Caco-2 (cell line): ENCODE results near the gene RAD51B. TPM values are rescaled to one million over a fixed set of nuclear protein-coding genes. Genes with fewer than 3 reads are reported as not detected.

Experiments used
- BruUV-seq: library from RNA; stranded (reverse); fragments of 400-500 nt; replicated peaks from 2 replicates; lab custom pipeline; 2021; lab: Mats Ljungman, UMichigan
- CTCF ChIA-PET: fragments of 300-600 bp; sonication (Branson Sonifier 250); formaldehyde crosslinking; loops from one replicate; lab custom pipeline; 2022; ENCODE audit warnings: antibody characterized with exemption; lab: Charles Lee
- POLR2A ChIA-PET: fragments of 300-600 bp; sonication (Branson Sonifier 250); formaldehyde crosslinking; loops from one replicate; lab custom pipeline; 2022; ENCODE audit warnings: antibody characterized with exemption; lab: Charles Lee
- DNase-seq, 2 experiments: peaks; one replicate each; pipeline versions ENCODE4 v3.0.0 to v3.0.0-alpha.2; 2020 to 2022
- H3K27me3 ChIP-seq: replicated peaks from 2 replicates; pipeline ENCODE4 v1.6.0; 2011; ENCODE audit warnings: low read length; ENCODE audit not compliant: control insufficient read depth, insufficient read depth
- H3K36me3 ChIP-seq: 2 replicates; pipeline ENCODE4 v1.5.1; 2011; ENCODE audit warnings: low read length; ENCODE audit not compliant: control insufficient read depth, insufficient read depth
- H3K4me1 ChIP-seq: fragments of 250-450 bp; sonication (Bioruptor Pico); 2 replicates; pipeline ENCODE4 v1.5.1; 2020; ENCODE audit warnings: mild to moderate bottlenecking
- H3K4me3 ChIP-seq: 2 replicates; pipeline ENCODE4 v1.5.1; 2011; ENCODE audit warnings: low read depth, mild to moderate bottlenecking, control low read depth, low read length
- H3K9me3 ChIP-seq: fragments of 250-450 bp; sonication (Bioruptor Pico); 2 replicates; pipeline ENCODE4 v1.5.1; 2020; ENCODE audit warnings: mild to moderate bottlenecking, moderate library complexity
- H3K27ac Mint-ChIP-seq: one replicate; pipeline ENCODE4 v1.8.0; 2022; ENCODE audit warnings: mixed read lengths; ENCODE audit not compliant: unreplicated experiment
- H3K27me3 Mint-ChIP-seq: one replicate; pipeline ENCODE4 v1.8.0; 2022; ENCODE audit warnings: mixed read lengths; ENCODE audit not compliant: insufficient read depth, unreplicated experiment
- H3K36me3 Mint-ChIP-seq: one replicate; pipeline ENCODE4 v1.8.0; 2022; ENCODE audit warnings: mild to moderate bottlenecking, mixed read lengths; ENCODE audit not compliant: insufficient read depth, unreplicated experiment
- H3K4me1 Mint-ChIP-seq: one replicate; pipeline ENCODE4 v1.8.0; 2022; ENCODE audit warnings: low read depth, mixed read lengths; ENCODE audit not compliant: unreplicated experiment
- H3K4me3 Mint-ChIP-seq: one replicate; pipeline ENCODE4 v1.8.0; 2022; ENCODE audit warnings: mild to moderate bottlenecking, moderate library complexity, mixed read lengths; ENCODE audit not compliant: unreplicated experiment
- H3K9me3 Mint-ChIP-seq: one replicate; pipeline ENCODE4 v1.8.0; 2022; ENCODE audit warnings: mixed read lengths; ENCODE audit not compliant: unreplicated experiment
- CTCF ChIP-seq, 2 experiments: fragments of 200-600 bp in 1 of 2; IDR thresholded peaks; 1 replicate in 1 of 2; 2 replicates in 1 of 2; pipeline versions ENCODE4 v1.5.1 to v1.8.0; 2011 to 2022; ENCODE audit warnings: antibody characterized with exemption in 1 of 2, control low read depth in 1 of 2, inconsistent platforms in 1 of 2, low read depth in 1 of 2, low read length in 1 of 2, mild to moderate bottlenecking in 1 of 2, moderate library complexity in 1 of 2; ENCODE audit not compliant: insufficient read depth in 1 of 2, severe bottlenecking in 1 of 2, unreplicated experiment in 1 of 2
- intact Hi-C: fragments of 100-400 bp; cut with micrococcal nuclease; formaldehyde crosslinking; loops from one replicate; pipeline ENCODE4 v1.10.0; 2022; ENCODE audit not compliant: unreplicated experiment
- total RNA-seq: library from RNA; stranded (reverse); gene quantifications from 2 replicates; pipeline ENCODE4 v1.2.3, GENCODE V29; 2022

Gene RAD51B
- total RNA-seq, 1 experiment from 2014 or later = 16.7 TPM

- H3K4me1 Mint-ChIP-seq = peaks cover 8% of the 10 kb centered on the region
- no peaks in the 10 kb centered on the region for H3K9me3 ChIP-seq
- no peak overlapping the region for H3K4me3 Mint-ChIP-seq
- ChIA-PET POLR2A (no interaction called here), CTCF (no interaction called here)
- H3K9me3 Mint-ChIP-seq = peaks cover 5% of the 10 kb centered on the region
- H3K4me3 ChIP-seq = no peak overlapping the region
- no peaks in the 10 kb centered on the region for H3K36me3 Mint-ChIP-seq
- no peaks in the 10 kb centered on the region for H3K27me3 ChIP-seq
- no TSS peak for BruUV-seq
- H3K27me3 Mint-ChIP-seq = no peaks in the 10 kb centered on the region
- no peak overlapping the region for H3K27ac Mint-ChIP-seq
- H3K36me3 ChIP-seq = no peaks in the 10 kb centered on the region
- no peak for TF ChIP-seq CTCF (IDR thresholded peaks at IDR 0.05; ENCODE audit: insufficient read depth in 1 of 2, low read depth in 1 of 2, low read length in 1 of 2, severe bottlenecking in 1 of 2, unreplicated experiment in 1 of 2)
- no peaks in the 10 kb centered on the region for H3K4me1 ChIP-seq
- DNase-seq = no peak
- intact Hi-C loops = no loop called here
These were observed 389.2 kb downstream of the RAD51B start for GRCh38 chr14:68208626-68209317.

- Mint-ChIP-seq H3K36me3 (no peaks in the 10 kb centered on the region), H3K27ac (no peak overlapping the region), H3K27me3 (no peaks in the 10 kb centered on the region), H3K9me3 (peaks cover 5% of the 10 kb centered on the region), H3K4me3 (no peak overlapping the region), H3K4me1 (peaks cover 8% of the 10 kb centered on the region)
- no TSS peak for BruUV-seq
- ChIA-PET CTCF (no interaction called here), POLR2A (no interaction called here)
- TF ChIP-seq CTCF (IDR thresholded peaks at IDR 0.05; ENCODE audit: insufficient read depth in 1 of 2, low read depth in 1 of 2, low read length in 1 of 2, severe bottlenecking in 1 of 2, unreplicated experiment in 1 of 2) = no peak
- intact Hi-C loops = no loop called here
- Histone ChIP-seq H3K4me1 (no peaks in the 10 kb centered on the region), H3K36me3 (no peaks in the 10 kb centered on the region), H3K4me3 (no peak overlapping the region), H3K9me3 (no peaks in the 10 kb centered on the region), H3K27me3 (no peaks in the 10 kb centered on the region)
- no peak for DNase-seq
These were observed 391.2 kb downstream of the RAD51B start for GRCh38 chr14:68210729-68211299.

- no peak overlapping the region for H3K4me3 ChIP-seq
- H3K27ac Mint-ChIP-seq = no peak overlapping the region
- CTCF ChIA-PET = no interaction called here
- TF ChIP-seq CTCF (IDR thresholded peaks at IDR 0.05; ENCODE audit: insufficient read depth in 1 of 2, low read depth in 1 of 2, low read length in 1 of 2, severe bottlenecking in 1 of 2, unreplicated experiment in 1 of 2) = no peak
- H3K36me3 Mint-ChIP-seq = no peaks in the 10 kb centered on the region
- no peaks in the 10 kb centered on the region for H3K27me3 Mint-ChIP-seq
- H3K9me3 ChIP-seq = no peaks in the 10 kb centered on the region
- no peaks in the 10 kb centered on the region for H3K27me3 ChIP-seq
- no peak for DNase-seq
- no TSS peak for BruUV-seq
- peaks cover 8% of the 10 kb centered on the region for H3K4me1 Mint-ChIP-seq
- intact Hi-C loops = no loop called here
- H3K4me3 Mint-ChIP-seq = no peak overlapping the region
- H3K36me3 ChIP-seq = no peaks in the 10 kb centered on the region
- POLR2A ChIA-PET = no interaction called here
- no peaks in the 10 kb centered on the region for H3K4me1 ChIP-seq
- peaks cover 3% of the 10 kb centered on the region for H3K9me3 Mint-ChIP-seq
These were observed 391.8 kb downstream of the RAD51B start for GRCh38 chr14:68211421-68211820.
